ACHN (cell line): ENCODE results near the gene PLCD1.

ENCODE experiments used
- DNase-seq: peaks from one replicate; pipeline ENCODE4 v3.0.0-alpha.2; 2015
- in situ Hi-C: cut with HindIII; loops from 2 replicates; pipeline ENCODE4 v1.10.0; 2017; ENCODE audit warnings: low sequenced_read_pairs, low pct_ligation_motif_present, low pct_unique_long_range_greater_than_20kb

PLCD1 gene

DNA sequence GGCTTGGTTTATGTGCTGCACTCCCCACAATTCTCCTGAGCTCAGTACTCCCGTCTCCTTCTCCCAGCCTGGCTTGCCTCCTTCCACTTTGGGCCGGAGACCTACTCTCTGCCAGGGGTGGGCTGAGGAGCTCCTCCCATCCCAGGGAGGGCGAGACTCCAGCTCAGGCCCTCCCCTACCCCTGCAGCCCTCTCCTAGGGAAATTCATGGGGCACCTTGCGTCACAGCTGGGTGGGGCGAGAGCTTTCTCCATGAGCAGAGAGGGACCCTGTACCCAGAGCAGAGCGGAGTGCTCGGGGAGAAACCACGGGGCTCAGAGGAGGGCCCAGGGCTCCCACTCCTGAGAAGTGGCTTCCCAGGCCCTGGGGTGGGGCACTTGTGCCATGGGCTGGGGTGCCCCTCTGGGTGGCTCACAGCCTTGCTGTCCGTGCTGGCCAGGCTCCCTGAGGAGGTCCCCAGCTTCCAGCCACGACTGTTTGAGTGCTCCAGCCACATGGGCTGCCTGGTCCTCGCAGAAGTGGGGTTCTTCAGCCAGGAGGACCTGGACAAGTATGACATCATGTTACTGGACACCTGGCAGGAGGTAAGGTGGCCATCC is 25.5 kb downstream of the PLCD1 start:
- in situ Hi-C loops: no loop called here

DNA sequence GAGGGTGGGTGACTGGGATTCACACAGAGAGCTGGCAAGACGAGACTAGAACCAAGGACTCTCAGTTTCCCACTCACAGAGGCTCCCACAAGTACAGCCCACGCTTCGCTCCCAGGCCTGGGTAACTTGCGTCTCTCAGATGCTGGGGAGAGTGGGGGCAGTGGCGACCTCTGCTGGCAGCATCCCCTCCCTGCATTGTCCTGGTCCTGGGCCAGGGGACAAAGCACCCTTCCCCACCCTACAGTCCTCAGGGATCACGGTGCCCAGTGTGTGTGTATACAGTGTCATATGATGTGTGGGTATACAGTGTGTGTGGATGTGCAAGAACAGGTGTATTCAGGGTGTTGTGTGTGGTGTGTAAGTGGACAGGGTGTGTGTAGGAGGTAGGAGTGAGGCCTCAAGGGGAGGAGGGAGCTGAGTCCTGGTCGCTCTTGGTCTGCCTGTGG is 26.0 kb downstream of the PLCD1 start:
- in situ Hi-C loops: no loop called here
- DNase-seq: peak; percentile 30

More for the DNA sequence above, 25.5 kb downstream of the PLCD1 start:
- no peak for DNase-seq

DNA sequence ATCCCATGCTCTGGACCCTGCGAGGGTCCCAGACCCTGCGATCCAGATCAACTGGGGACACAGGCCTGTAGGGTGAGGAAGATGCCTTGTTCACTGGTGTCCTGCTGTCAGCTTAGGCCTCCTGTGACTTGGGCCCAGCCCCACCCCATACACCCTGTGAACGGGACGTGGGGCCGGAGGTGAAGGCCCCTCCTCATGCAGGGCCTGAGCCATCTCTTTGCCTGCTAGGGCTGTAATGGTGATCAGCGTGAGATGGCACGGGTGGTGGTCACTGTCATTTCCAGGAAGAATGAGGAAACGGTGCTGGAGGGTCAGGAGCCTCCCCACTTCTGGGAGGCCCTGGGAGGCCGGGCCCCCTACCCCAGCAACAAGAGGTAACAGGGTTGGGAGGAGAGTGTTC is 26.5 kb downstream of the PLCD1 start:
- in situ Hi-C loops: no loop called here

DNA sequence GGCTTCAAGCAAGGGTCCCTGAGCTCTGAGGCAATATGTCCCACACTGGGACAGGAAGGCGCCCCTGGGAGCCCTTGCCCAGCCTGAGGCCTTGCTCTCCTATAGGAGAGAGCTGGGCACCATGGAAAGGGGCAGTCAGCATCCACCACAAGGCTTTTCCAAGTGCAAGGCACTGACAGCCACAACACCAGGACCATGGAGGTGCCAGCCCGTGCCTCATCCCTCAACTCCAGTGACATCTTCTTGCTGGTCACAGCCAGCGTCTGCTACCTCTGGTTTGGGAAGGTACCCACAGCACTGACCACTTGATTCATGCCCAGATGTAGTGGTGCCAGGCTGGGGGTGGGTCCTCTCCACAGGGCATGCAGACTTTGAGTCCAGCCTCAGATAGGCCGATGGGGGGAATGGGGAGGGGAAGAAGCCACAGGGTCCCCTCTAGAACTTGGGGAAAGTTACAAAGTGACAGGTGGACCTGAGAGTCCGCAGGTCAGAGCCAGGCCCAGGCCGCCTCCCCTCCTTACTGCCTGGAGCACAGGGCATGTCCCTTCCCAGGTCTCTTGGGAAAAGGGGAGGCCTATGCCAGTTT is 27.1 kb downstream of the PLCD1 start:
- in situ Hi-C loops: no loop called here

More for the DNA sequence above, 26.5 kb downstream of the PLCD1 start:
- no peak for DNase-seq

DNA sequence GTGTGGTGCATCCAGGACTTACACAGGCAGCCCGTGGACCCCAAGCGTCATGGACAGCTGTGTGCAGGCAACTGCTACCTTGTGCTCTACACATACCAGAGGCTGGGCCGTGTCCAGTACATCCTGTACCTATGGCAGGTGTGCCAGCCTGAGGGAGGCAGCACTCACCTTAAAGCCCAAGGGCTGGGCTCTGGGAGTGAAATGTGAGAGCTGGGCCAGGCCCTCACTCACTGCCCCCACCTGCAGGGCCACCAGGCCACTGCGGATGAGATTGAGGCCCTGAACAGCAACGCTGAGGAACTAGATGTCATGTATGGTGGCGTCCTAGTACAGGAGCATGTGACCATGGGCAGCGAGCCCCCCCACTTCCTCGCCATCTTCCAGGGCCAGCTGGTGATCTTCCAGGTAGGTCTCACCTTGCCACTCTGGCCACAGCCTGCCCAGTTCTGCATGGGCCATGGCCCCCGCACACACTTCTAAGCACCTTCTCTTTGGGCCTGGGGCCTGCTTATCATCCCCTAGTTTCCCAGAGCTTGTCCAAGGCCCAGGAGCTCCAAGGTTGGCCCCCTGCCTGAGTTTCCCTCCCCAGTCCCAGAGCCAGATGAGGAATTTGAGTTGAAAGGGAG is 27.9 kb downstream of the PLCD1 start:
- DNase-seq: no peak
- in situ Hi-C loops: no loop called here

More for the DNA sequence above, 27.1 kb downstream of the PLCD1 start:
- DNase-seq: no peak

DNA sequence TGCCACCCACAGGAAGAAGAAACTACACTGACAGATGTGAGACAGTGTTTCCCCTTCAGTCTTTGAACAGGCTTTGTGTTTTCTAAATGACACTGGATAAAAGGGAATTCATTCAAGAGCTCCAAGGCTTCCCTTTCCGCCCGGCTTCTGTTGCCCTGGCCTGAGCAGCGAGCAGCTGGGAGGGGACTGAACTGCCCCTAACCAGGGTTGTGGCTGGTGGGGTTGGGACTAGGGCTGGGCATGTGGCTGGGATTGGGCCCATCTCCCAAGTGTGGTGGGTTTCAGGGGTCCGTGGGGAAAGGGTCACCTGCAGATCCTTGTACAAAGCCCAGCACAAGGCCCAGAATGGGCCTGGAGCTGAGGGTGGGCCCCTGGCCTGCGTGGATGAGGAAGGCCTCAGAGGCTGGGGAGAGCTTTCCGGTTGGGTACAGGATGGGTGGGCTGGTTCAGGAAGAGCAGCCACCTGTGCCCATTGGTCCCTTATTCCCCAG is 28.4 kb downstream of the PLCD1 start:
- no peak for DNase-seq
- in situ Hi-C loops: no loop called here

DNA sequence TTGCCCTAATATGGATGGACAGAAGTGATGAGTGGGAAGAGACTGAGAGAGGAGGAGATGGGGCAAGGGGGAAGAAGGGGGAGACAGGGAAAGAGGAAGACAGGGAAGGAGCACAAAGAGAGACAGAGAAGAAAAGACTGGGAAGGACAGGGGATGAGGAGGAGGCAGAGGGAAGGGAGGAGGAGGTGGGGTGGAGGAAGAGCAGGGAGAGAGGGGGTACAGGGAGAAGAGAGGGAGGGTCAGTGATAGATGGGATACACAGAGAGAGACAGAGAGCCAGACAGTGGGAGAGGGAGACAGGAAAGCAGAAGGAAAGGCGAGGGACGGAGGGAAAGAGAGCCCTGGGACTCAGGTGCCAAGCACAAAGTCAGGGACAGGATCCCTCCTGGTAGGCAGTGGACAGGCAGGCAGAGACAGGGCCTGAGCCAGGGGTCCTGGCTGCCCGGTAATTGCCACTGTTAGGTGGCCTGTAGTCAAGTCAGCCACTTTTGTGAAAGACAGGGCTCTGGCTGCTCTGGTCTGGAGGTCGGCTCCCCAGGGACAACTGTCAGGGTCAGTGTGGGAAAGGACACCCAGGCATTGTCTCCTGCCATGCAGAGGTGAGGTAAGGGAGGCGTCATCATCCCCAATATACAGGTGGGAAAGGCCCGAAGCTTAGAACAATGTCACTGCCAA is 29.1 kb downstream of the PLCD1 start:
- no peak for DNase-seq
- in situ Hi-C loops: no loop called here

DNA sequence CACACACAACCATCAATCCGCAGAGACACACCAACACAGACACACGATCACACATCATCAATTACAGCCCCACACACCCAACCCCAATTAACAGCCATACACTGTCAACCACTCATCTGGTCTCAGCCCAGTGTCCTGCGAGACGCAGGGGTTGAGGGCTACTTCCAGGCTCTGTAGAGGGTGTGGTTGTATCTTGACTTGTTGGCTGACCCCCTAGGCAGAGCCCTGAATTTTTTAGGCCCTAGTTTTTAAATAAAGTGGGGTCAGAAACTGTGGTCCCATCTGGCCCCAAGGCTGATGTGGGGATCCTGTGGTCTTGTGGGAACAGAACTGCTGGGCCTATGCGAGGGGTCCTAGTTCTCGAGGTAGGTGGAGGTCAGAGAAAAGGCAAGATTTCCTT is 29.6 kb downstream of the PLCD1 start:
- DNase-seq: no peak
- in situ Hi-C loops: no loop called here

DNA sequence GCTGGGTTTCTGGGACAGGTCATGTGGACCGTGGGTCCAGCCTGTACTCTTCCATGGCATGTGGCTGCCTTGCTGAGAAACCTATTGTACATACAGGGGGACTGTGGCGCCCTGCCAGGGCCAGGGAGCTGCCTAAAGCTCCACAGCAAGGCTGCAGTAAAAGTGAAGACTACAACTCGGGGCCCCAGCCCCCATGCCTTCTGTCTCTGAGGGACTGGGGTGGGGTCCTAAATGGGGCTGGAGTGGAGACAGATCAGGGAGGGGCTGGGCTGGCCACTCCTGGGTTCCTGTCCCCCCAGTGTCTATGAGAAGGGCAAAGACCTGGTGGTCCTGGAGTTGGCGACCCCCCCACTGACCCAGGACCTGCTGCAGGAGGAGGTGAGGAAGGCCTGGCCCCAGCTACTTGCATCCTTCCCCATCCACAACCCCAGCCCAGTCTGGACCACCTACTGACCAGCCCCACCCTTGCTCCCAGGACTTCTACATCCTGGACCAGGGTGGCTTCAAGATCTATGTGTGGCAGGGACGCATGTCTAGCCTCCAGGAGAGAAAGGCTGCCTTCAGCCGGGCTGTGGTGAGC is 31.6 kb downstream of the PLCD1 start:
- in situ Hi-C loops: no loop called here
- DNase-seq: no peak

DNA sequence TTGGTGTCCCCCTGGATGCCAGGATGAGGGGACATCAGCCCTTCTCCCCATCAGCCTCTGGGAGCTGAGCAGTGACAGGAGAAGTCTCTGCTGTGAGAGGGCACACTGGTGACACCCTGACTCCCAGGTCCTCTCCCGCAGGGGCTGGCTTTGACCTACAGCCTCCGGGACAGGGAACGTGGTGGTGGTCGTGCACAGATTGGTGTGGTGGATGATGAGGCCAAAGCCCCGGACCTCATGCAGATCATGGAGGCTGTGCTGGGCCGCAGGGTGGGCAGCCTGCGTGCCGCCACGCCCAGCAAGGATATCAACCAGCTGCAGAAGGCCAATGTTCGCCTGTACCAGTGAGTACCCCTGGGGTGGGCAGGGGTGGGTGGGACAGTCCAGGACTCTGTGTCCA is 32.1 kb downstream of the PLCD1 start:
- in situ Hi-C loops: no loop called here
- DNase-seq: no peak

DNA sequence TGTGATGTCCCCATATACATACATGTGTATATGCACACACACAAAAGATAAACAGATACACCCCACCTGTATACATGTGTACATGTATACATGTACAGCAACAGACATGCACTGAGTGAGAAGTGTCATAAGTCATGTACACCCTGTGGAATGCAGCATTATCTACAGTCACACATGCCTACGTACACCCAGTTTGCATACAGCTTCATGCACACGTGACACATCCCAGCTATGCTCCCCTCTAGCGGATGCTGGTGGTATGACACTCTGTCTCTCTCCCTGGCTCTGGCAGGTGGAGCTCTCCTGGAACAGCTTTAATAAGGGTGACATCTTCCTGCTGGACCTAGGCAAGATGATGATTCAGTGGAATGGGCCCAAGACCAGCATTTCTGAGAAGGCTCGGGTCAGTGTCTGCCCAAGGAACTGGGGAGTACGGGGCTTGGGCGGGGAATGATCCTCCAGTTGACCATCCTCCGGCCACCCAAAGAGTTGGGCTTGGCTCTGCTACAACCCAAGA is 32.6 kb downstream of the PLCD1 start:
- peak; percentile 78 for DNase-seq
- in situ Hi-C loops: no loop called here

DNA sequence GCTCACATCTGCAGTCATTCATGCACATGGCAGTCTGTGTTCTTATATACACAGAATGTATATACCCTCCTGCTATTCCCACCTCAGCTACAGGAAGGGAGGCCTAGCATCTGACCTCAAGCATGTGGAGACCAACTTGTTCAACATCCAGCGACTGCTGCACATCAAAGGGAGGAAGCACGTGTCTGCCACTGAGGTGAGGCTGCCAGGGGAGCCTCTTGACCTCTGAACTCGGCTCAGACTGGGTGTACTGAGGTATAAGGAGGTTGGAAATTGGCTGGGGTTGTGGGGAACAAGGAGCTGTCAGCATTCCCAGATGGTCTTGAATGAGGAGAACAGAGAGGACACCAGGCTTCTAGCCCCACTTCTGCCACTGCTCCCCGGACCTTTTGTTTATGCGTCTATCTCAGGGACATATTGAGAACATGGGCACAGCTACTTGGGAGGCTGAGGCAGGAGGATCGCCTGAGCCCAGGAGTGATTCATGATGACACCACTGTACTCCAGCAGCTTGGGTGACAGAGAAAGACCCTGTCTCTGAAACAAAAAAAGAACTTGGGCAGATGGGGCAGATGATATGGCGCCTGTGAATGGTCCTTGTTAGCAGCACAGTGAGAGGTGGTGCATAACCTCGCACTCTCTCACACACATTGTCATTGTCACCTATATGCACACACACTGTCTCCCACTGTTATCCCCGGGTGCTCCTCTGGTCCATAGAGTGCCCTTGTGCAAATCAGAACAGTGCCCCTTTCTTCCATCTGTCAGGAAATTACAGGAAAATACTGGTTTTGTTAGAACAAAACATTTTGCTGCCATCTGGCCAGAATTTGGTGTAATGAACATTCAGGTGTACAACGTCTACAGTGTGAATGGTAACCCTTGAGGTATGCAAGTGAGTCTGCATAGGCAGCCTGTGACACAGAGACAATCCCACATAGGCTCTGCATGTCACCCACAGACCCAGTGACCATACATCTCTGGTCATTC is 33.5 kb downstream of the PLCD1 start:
- in situ Hi-C loops: no loop called here
- no peak for DNase-seq

DNA sequence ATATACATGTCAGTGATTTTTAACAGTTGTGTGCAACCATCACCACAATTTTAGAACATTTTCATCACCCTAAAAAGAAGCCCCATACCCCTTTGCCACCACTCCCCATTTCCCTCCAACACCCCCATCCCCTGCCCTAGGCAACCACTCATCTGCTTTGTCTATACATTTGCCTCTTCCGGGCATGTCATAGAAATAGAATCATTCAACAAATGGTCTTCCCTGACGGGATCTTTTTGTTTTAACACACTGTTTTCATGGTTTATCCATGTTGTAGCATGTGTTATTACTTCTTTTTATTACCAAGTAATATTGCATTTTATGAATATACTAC is 34.8 kb downstream of the PLCD1 start:
- in situ Hi-C loops: no loop called here
- no peak for DNase-seq

DNA sequence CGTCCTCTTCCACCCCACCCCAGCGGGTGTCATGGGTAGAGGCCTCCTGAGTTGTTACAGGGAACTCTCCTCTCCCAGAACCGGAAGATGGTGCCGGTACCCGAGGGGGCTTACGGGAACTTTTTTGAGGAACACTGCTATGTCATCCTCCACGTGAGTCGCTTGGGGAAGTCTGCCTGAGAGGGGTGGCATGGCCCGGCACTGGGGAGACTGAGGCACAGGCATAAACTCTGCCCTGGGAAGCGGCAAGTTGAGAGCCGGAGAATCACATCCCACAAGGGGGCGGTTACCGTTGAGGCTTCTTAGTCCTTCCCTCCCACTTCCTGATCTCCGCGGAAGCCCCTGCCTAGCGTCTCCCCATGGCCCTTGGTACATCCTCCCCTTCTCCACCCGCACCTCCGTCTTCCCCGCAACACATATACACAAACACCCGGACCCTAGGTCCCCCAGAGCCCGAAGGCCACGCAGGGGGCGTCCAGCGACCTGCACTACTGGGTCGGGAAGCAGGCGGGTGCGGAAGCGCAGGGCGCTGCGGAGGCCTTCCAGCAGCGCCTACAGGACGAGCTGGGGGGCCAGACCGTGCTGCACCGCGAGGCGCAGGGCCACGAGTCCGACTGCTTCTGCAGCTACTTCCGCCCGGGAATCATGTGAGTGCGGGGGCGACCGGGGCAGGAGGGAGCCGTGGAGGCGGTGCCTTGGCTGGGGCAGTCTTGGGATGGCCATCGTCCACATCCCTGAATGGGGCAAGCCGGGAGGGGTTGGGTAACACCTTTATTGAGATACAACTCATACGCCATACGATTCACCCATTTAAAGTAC is 35.4 kb downstream of the PLCD1 start:
- in situ Hi-C loops: no loop called here
- peak; percentile 79 for DNase-seq

DNA sequence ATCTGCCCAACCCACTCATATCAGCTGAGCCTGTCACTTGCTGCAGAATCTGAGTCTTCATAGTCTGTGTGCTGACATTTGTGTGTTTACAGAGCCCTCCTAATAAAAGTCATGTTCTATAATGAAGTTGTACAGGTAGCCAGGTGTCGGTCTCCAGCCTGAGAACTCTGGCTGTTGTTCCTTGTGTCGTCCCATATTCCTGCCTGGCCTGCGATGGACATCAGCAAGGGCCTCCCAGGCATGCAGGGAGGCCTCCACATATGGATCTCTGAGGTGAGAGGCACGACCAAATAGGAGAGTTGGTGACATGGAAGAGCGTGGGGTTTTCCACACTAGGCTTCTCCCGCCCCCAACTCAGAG is 36.0 kb downstream of the PLCD1 start:
- in situ Hi-C loops: no loop called here
- no peak for DNase-seq

DNA sequence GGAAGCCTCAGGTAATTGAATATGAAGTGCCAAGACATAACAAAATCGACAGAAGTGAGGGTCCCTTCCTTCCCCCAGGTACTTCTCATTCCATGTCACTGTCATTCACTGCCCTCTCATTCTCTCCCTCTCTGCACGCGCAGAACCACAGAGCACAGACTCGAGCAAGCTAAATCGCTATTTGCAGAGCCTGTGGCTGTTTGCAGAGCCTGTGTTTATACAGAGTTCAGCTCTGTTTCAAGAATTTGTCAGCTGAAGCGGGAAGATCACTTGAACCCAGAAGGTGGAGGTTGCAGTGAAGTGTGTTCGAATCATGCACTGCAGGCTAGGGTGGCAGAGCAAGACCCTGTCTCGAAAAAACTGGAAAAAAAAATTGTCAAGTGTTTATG is 36.4 kb downstream of the PLCD1 start:
- in situ Hi-C loops: no loop called here
- DNase-seq: no peak

DNA sequence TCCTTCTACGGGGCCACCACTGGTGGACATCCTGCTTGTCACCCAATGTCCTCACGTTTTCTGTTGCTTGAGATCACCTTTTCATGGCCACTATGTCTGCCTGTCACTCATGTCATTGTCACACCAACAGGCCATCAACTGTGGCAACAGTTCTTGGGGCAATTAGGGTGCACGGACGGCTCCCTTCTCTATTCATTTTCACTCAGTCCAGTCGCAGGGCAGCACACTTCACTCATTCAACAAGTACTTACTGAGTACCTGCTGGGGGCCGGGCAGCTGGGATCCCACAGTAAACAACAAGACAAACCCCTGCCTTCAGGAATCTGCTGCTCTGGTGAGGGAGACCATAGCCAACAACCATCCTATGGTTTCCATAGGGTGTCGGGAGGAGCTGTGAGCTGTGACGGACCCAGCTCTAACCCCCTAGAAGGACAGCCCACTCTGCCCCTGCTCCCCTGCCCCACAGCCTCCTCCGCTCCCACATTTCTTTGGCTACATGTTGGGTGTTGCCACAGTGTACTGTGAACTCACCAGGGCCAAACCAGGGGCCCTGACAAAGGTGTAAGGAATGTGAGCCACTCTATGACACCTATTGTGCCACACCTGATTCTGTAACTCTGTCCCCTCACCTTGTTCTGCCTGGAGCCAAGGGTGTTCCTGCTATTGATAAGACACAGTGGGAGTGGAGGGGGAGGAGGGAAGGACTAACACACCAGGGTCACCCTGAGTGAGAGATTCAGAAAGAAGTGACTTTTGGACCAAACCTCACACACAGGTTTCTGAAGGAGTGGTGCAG is 37.0 kb downstream of the PLCD1 start:
- no peak for DNase-seq
- in situ Hi-C loops: no loop called here
